PC-9 (cell line): ENCODE data around the gene EP400. TPM values are rescaled to one million over a fixed set of nuclear protein-coding genes. Genes with fewer than 3 reads are reported as not detected.

ENCODE experiments used
- BruUV-seq: library from RNA; stranded (reverse); fragments of 400-500 nt; replicated peaks from 2 replicates; lab custom pipeline; 2021; lab: Mats Ljungman, UMichigan
- CTCF ChIA-PET: fragments of 300-600 bp; sonication (Branson Sonifier 250); formaldehyde crosslinking; loops from one replicate; lab custom pipeline; 2022; ENCODE audit warnings: antibody characterized with exemption; lab: Charles Lee
- POLR2A ChIA-PET: fragments of 300-600 bp; sonication (Branson Sonifier 250); formaldehyde crosslinking; loops from one replicate; lab custom pipeline; 2022; ENCODE audit warnings: antibody characterized with exemption; ENCODE audit not compliant: unreplicated experiment; lab: Charles Lee
- DNase-seq, 2 experiments: peaks; one replicate each; pipeline versions ENCODE4 v3.0.0 to v3.0.0-alpha.2; 2015 to 2022; ENCODE audit warnings: mixed read lengths in 1 of 2
- H2AFZ ChIP-seq: fragments of 200-600 bp; sonication (generic); 2 replicates; pipeline ENCODE4 v1.8.1; 2017; ENCODE audit warnings: antibody characterized with exemption
- H3F3A ChIP-seq: fragments of 200-600 bp; sonication (generic); 2 replicates; pipeline ENCODE4 v1.8.1; 2017; ENCODE audit warnings: antibody characterized with exemption, mild to moderate bottlenecking, low read depth; ENCODE audit not compliant: insufficient read depth
- H3K27ac ChIP-seq: fragments of 200-600 bp; sonication (generic); 2 replicates; pipeline ENCODE4 v1.6.1; 2016; ENCODE audit warnings: mixed run types
- H3K27me3 ChIP-seq: fragments of 200-600 bp; sonication (generic); 2 replicates; pipeline ENCODE4 v1.6.1; 2016; ENCODE audit warnings: low read depth, mixed run types; ENCODE audit not compliant: insufficient read depth
- H3K36me3 ChIP-seq: fragments of 200-600 bp; sonication (generic); 2 replicates; pipeline ENCODE4 v1.6.1; 2016; ENCODE audit warnings: low read depth, mixed run types
- H3K4me1 ChIP-seq: fragments of 200-600 bp; sonication (generic); replicated peaks from 2 replicates; pipeline ENCODE4 v1.6.1; 2016; ENCODE audit warnings: mixed run types; ENCODE audit not compliant: insufficient read depth
- H3K4me2 ChIP-seq: fragments of 200-600 bp; sonication (generic); 2 replicates; pipeline ENCODE4 v1.6.1; 2017; ENCODE audit warnings: mixed run types
- H3K4me3 ChIP-seq: fragments of 200-600 bp; sonication (generic); 2 replicates; pipeline ENCODE4 v1.6.1; 2016; ENCODE audit warnings: mixed run types
- H3K79me2 ChIP-seq: fragments of 200-600 bp; sonication (generic); 2 replicates; pipeline ENCODE4 v1.6.1; 2017; ENCODE audit warnings: low read depth, mixed run types
- H3K9me2 ChIP-seq: fragments of 200-600 bp; sonication (generic); 2 replicates; pipeline ENCODE4 v1.8.1; 2017; ENCODE audit warnings: mild to moderate bottlenecking; ENCODE audit not compliant: insufficient read depth
- H3K9me3 ChIP-seq: fragments of 200-600 bp; sonication (generic); 2 replicates; pipeline ENCODE4 v1.8.1; 2016; ENCODE audit warnings: low read depth; ENCODE audit not compliant: insufficient read depth
- H4K20me1 ChIP-seq: fragments of 200-600 bp; sonication (generic); 2 replicates; pipeline ENCODE4 v1.8.1; 2017; ENCODE audit not compliant: insufficient read depth
- EZH2 ChIP-seq: fragments of 200-600 bp; sonication (generic); IDR thresholded peaks from 2 replicates; pipeline ENCODE4 v1.8.0; 2017; ENCODE audit warnings: antibody characterized with exemption, low read depth
- intact Hi-C: fragments of 100-400 bp; cut with micrococcal nuclease; formaldehyde crosslinking; loops from one replicate; pipeline ENCODE4 v1.10.0; 2022; ENCODE audit not compliant: unreplicated experiment
- total RNA-seq: library from RNA; stranded (reverse); gene quantifications from 2 replicates; pipeline ENCODE4 v1.2.3, GENCODE V29; 2021
- TF ChIP-seq, protein P1 (sequence below): fragments of 200-600 bp; sonication (generic); conservative IDR thresholded peaks from 2 replicates; pipeline ENCODE4 v1.6.1; 2017; ENCODE audit warnings: mixed run types, antibody characterized with exemption, mild to moderate bottlenecking, moderate library complexity

EP400 gene
- total RNA-seq, 1 experiment from 2014 or later, result 50.3 TPM

DNA sequence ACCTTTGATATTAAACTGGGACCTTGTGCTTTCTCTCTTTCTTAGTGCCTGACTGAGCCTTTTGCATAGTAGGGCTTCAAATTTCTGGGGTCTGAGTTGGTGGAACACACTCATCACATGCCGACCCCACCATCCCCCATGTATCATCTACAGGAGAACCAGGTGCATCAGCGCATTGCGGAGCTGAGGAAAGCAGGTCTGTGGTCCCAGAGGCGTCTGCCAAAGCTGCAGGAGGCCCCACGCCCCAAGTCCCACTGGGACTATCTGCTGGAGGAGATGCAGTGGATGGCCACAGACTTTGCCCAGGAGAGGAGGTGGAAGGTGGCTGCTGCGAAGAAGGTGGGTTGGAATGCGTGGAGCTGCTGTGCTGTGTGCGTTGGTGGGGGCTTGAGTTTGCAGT is 37.8 kb downstream of the EP400 start:
- Histone ChIP-seq H2AFZ (no peak overlapping the region), H3K36me3 (peaks cover 28% of the 10 kb centered on the region; the same call in 1 of the 2 replicates), H3K27ac (no peak overlapping the region), H3K4me1 (no peaks in the 10 kb centered on the region), H3K79me2 (no peaks in the 10 kb centered on the region), H3K27me3 (no peaks in the 10 kb centered on the region), H4K20me1 (no peaks in the 10 kb centered on the region), H3K4me3 (no peak overlapping the region), H3F3A (no peaks in the 10 kb centered on the region), H3K9me2 (no peaks in the 10 kb centered on the region), H3K9me3 (no peaks in the 10 kb centered on the region), H3K4me2 (no peak overlapping the region)
- CTCF ChIA-PET, result no interaction called here
- TF ChIP-seq EZH2, result no peak
- TF ChIP-seq, protein P1, sequence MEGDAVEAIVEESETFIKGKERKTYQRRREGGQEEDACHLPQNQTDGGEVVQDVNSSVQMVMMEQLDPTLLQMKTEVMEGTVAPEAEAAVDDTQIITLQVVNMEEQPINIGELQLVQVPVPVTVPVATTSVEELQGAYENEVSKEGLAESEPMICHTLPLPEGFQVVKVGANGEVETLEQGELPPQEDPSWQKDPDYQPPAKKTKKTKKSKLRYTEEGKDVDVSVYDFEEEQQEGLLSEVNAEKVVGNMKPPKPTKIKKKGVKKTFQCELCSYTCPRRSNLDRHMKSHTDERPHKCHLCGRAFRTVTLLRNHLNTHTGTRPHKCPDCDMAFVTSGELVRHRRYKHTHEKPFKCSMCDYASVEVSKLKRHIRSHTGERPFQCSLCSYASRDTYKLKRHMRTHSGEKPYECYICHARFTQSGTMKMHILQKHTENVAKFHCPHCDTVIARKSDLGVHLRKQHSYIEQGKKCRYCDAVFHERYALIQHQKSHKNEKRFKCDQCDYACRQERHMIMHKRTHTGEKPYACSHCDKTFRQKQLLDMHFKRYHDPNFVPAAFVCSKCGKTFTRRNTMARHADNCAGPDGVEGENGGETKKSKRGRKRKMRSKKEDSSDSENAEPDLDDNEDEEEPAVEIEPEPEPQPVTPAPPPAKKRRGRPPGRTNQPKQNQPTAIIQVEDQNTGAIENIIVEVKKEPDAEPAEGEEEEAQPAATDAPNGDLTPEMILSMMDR, result no peak
- DNase-seq, result no peak
- no TSS peak for BruUV-seq
- intact Hi-C loops, result no loop called here
- POLR2A ChIA-PET, result no interaction called here

DNA sequence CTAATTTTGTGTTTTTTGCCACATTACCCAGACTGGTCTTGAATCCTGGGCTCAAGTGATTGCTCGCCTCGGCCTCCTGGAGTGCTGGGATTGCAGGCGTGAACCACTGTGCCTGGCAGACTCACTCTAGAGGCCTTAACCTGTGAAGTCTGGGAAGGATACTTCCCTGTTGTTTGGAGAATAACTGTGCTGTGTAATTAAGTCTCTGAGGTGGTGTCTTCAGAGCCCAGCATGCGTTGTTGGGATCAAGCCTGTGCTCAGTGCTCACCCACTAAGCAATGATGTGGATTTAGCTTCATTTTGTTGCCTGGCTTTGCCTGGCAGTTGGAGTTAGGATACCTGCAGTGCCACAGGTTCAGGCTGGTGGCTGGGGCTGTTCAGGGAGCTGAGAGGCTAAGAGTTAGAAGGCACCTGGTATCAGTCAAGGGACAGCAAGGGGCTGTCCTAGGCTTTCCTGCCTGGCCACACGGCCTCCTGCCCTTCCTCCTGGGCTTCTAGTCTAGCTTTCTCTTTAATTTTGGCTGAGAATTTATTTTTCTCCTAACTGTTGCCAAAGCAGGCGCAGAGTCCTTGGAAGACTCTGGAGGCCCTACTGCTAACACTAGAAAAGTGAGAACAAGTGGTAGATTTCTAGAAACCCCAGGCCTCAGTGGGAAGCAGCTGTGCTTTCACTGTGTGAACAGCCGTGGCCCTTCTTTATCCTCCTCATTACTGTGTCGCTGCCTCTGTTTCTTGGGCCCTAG is 38.5 kb downstream of the EP400 start:
- Histone ChIP-seq H3K79me2 (no peaks in the 10 kb centered on the region), H3K27me3 (no peaks in the 10 kb centered on the region), H3K9me2 (no peaks in the 10 kb centered on the region), H2AFZ (no peak overlapping the region), H4K20me1 (no peaks in the 10 kb centered on the region), H3K4me1 (no peaks in the 10 kb centered on the region), H3K27ac (no peak overlapping the region), H3K9me3 (no peaks in the 10 kb centered on the region), H3K36me3 (peaks cover 30% of the 10 kb centered on the region; the same call in 1 of the 2 replicates), H3K4me2 (no peak overlapping the region), H3F3A (no peaks in the 10 kb centered on the region), H3K4me3 (no peak overlapping the region)
- TF ChIP-seq EZH2, result no peak
- TF ChIP-seq, protein P1, result no peak
- ChIA-PET CTCF (no interaction called here), POLR2A (no interaction called here)
- intact Hi-C loops, result no loop called here
- BruUV-seq, result no TSS peak
- DNase-seq, result no peak

GRCh38 chr12:131989021-131989420 is 39.3 kb downstream of the EP400 start:
- H3F3A ChIP-seq, result no peaks in the 10 kb centered on the region
- H3K4me3 ChIP-seq, result no peak overlapping the region
- BruUV-seq, result no TSS peak
- H3K36me3 ChIP-seq, result peaks cover 35% of the 10 kb centered on the region; the same call in 1 of the 2 replicates
- no peaks in the 10 kb centered on the region for H3K27me3 ChIP-seq
- no peak overlapping the region for H3K4me2 ChIP-seq
- H3K27ac ChIP-seq, result no peak overlapping the region
- intact Hi-C loops, result no loop called here
- ChIA-PET POLR2A (no interaction called here), CTCF (no interaction called here)
- H3K9me2 ChIP-seq, result no peaks in the 10 kb centered on the region
- no peaks in the 10 kb centered on the region for H3K4me1 ChIP-seq
- DNase-seq, result no peak
- H3K79me2 ChIP-seq, result no peaks in the 10 kb centered on the region
- no peak overlapping the region for H2AFZ ChIP-seq
- no peak for TF ChIP-seq EZH2
- TF ChIP-seq, protein P1, result no peak
- no peaks in the 10 kb centered on the region; the same call in 1 of the 2 replicates for H4K20me1 ChIP-seq
- no peaks in the 10 kb centered on the region for H3K9me3 ChIP-seq
